CD4-positive, alpha-beta T cell treated with Interleukin-17A for 1 hour (primary cell): Measurements from ENCODE around the gene LRP1.

Experiments
- DNase-seq: peaks from one replicate; pipeline ENCODE4 v3.0.0-alpha.2; 2020

LRP1 gene

GRCh38 chr12:57227315-57228115, 99.2 kb downstream of the LRP1 start:
- DNase-seq, result no peak

- DNase-seq, result peak; percentile 60
Observed at GRCh38 chr12:57229046-57229633, 100.9 kb downstream of the LRP1 start.

GRCh38 chr12:57229634-57230380, 101.5 kb downstream of the LRP1 start, which contains the start of gene SHMT2:
Gene SHMT2 (plus strand): TSS chr12:57229711. CDS start chr12:57229779, 68 bp downstream.
- DNase-seq, result peak; percentile 94

GRCh38 chr12:57230381-57231155, 102.3 kb downstream of the LRP1 start:
- no peak for DNase-seq

GRCh38 chr12:57231276-57232021, 103.2 kb downstream of the LRP1 start:
- DNase-seq, result no peak

- no peak for DNase-seq
Observed at GRCh38 chr12:57232156-57232756, 104.0 kb downstream of the LRP1 start.

- DNase-seq, result no peak
Observed at GRCh38 chr12:57233357-57234232, 105.3 kb downstream of the LRP1 start.

GRCh38 chr12:57234233-57234570, 105.9 kb downstream of the LRP1 start:
- no peak for DNase-seq

GRCh38 chr12:57234571-57235016, 106.3 kb downstream of the LRP1 start:
- DNase-seq, result no peak

GRCh38 chr12:57235017-57235727, 106.9 kb downstream of the LRP1 start:
- no peak for DNase-seq

GRCh38 chr12:57235728-57236131, 107.4 kb downstream of the LRP1 start:
- no peak for DNase-seq

GRCh38 chr12:57236201-57236924, 108.1 kb downstream of the LRP1 start:
- no peak for DNase-seq

GRCh38 chr12:57236925-57237595, 108.8 kb downstream of the LRP1 start:
- no peak for DNase-seq

GRCh38 chr12:57237596-57237931, 109.3 kb downstream of the LRP1 start:
- no peak for DNase-seq

- DNase-seq, result peak; percentile 32
Observed at GRCh38 chr12:57237932-57238853, 109.9 kb downstream of the LRP1 start.

GRCh38 chr12:57238854-57239554, 110.7 kb downstream of the LRP1 start:
- peak; percentile 89 for DNase-seq

- no peak for DNase-seq
Observed at GRCh38 chr12:57239587-57240065, 111.3 kb downstream of the LRP1 start.
